Left colon (tissue), 2 donors: Measurements from ENCODE around the gene SIDT1. TPM values are rescaled to one million over a fixed set of nuclear protein-coding genes. Genes with fewer than 3 reads are reported as not detected.
A peak's percentile ranks its signal among the peaks of the same experiment; 100 is the strongest.

Source experiments
- ATAC-seq: fragments of 200-7000 bp; cut with Tn5 transposase; one replicate; pipeline ENCODE4 v1.9.1; 2020; ENCODE audit warnings: mild to moderate bottlenecking, moderate library complexity
- DNase-seq, 2 donors: peaks; one replicate each; pipeline ENCODE4 v3.0.0-alpha.2; 2020
- intact Hi-C, 2 donors: fragments of 100-400 bp; cut with DNase I in 1 of 2; cut with micrococcal nuclease in 1 of 2; formaldehyde crosslinking; loops; one replicate each; pipeline versions ENCODE4 v1.11.2 to v1.14.0; 2022; cut with DNase I, micrococcal nuclease
- microRNA-seq, 2 donors: library from miRNA; unstranded; fragments of <30 nt; microRNA quantifications; one replicate each; pipeline versions ENCODE4 v1.1.0 to v1.2.0, GENCODE V29; 2020
- total RNA-seq, 2 donors: library from RNA; stranded (reverse); fragmentation: NEBNext Ultra II Directional; extraction: Animal tissue kit (Norgen Biotek cat#: 25700); gene quantifications; one replicate each; pipeline ENCODE4 v1.2.1, GENCODE V29; 2021
- donor health status: DM: no; HTN: no; CAD: no.
- donor health status: DM: yes; HTN: yes; CAD: no.

Gene SIDT1
- total RNA-seq, 2 donors from 2014 or later = 50.8 to 65.7 TPM

- no peak for ATAC-seq
- no peak for DNase-seq
- intact Hi-C loops = no loop called here
These were observed 127.6 kb downstream of the SIDT1 start for GRCh38 chr3:113659996-113660395.

DNA sequence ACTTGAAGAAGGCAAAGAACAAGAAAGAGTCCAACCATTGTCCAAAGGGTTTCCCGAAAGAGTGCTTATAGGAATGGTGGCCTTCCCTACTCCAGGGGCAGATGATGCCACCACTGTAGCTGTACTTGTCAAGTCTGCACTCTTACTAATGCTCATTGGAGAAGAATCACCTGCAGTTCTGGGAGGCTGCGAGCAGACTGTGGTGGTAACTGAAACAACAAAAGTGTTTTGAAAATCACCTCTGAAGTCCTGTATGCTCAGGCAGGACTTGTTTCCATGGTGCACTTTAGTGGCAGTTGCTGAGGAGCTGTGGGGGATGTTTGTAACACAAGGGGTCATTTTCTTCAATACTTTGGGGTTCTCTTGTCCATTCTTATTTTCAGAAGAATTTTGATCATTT, 128.1 kb downstream of the SIDT1 start:
- ATAC-seq = no peak
- intact Hi-C loops = no loop called here
- DNase-seq = no peak

DNA sequence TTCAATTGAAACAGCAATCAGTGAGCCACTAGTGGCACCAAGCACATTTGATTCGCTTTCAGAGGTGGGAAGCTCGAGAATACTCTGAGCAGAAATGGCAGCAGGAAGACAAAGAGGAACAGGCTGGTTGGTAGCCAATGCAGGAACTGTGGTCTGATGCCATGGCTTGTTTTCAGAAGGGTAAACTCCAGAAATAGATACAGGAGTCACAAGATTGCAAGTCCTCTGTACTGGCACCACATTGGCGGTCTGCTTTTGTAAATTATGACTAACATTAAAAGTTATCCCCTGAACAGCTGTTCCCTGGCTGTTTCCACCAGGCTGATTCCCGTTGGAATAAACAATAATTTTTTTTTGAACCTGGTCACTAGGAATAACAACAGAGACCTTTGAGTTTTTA, 128.5 kb downstream of the SIDT1 start:
- intact Hi-C loops = no loop called here
- DNase-seq (peak in 1 of 2 donors; percentile 28), ATAC-seq (no peak)

GRCh38 chr3:113662824-113663223, 130.5 kb downstream of the SIDT1 start:
- intact Hi-C loops = no loop called here
- ATAC-seq (peak; percentile 16), DNase-seq (no peak)

- intact Hi-C loops = no loop called here
- peak; percentile 84 for ATAC-seq
- DNase-seq = no peak
These were observed 131.0 kb downstream of the SIDT1 start for GRCh38 chr3:113663324-113663750.

- ATAC-seq (peak; percentile 86), DNase-seq (no peak)
- intact Hi-C loops = no loop called here
These were observed 131.4 kb downstream of the SIDT1 start for GRCh38 chr3:113663761-113664160.

GRCh38 chr3:113664523-113665094, 132.3 kb downstream of the SIDT1 start:
- ATAC-seq (peak; percentile 24), DNase-seq (no peak)
- intact Hi-C loops = no loop called here

DNA sequence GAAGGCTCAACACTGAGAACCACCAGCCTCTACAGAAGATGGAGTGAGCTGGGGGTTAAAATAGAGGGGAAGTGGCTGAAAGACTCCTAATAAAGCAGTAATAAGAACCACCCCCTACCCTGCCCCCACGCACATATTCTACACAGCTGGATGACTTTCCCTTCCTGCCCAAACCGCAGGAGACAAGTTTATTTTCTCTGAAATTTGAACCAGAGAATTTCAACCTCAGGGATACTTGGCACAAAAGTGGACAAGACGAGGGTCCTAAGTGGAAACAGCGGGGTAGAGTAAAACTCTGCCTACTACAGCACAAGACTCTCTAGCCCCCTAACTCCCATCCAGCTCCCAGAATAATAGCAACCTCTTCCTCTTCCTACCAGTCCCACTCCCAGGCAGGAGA, 135.7 kb downstream of the SIDT1 start:
- DNase-seq (no peak), ATAC-seq (no peak)
- intact Hi-C loops = no loop called here

GRCh38 chr3:113673593-113673992, 141.2 kb downstream of the SIDT1 start:
- intact Hi-C loops = no loop called here
- ATAC-seq (no peak), DNase-seq (no peak)

- intact Hi-C loops = no loop called here
- DNase-seq (no peak), ATAC-seq (no peak)
These were observed 143.9 kb downstream of the SIDT1 start for GRCh38 chr3:113676261-113676660.

DNA sequence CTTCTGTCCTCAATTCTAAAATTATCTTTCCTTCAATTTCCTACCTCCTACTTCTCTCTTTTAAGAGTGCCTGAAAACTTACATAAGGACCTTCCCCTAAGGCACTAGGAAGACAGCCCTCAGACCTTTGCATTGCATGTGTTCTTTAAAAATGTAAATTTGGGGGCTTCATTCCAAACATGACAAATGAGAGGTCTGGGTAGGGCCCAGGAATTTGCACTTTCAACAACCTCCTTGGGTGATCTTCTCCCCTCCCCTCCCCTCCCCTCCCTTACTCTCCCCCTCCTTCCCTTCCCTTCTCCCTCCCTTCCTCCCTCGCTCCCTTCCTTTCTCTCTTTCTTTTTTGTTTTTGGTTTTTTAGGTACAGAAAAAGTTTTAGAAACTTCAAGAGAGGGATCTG, 145.4 kb downstream of the SIDT1 start:
- intact Hi-C loops = no loop called here
- ATAC-seq (no peak), DNase-seq (no peak)

- no peak for DNase-seq
- ATAC-seq = no peak
- intact Hi-C loops = no loop called here
These were observed 146.4 kb downstream of the SIDT1 start for GRCh38 chr3:113678773-113679172.

Small RNA genes lying within 50 kb of the gene (microRNA-seq; reads per million reads assigned to microRNA genes)
- 10.9 to 11.7 reads per million in 2 donors for gene MIR4446

Other genes starting within 250 kb of the SIDT1 start
- 1 to 10 TPM; 9.3 to 9.9 TPM for gene CFAP44, start 91.1 kb upstream of the SIDT1 start, total RNA-seq
- gene SPICE1, start 17.4 kb upstream of the SIDT1 start, total RNA-seq = 10 to 100 TPM; 16.8 to 18.6 TPM
- gene USF3, start 164.1 kb downstream of the SIDT1 start, total RNA-seq = 10 to 100 TPM; 25.5 to 25.6 TPM
- gene NAA50, start 213.7 kb downstream of the SIDT1 start, total RNA-seq = 10 to 100 TPM; 89.8 to 96.0 TPM
- gene ATP6V1A, start 214.5 kb downstream of the SIDT1 start, total RNA-seq = 10 to 100 TPM; 70.6 to 78.1 TPM